Activated T-helper 2 cell treated with anti-CD3 and anti-CD28 coated beads, Interferon-gamma antibody, Interleukin-2, Interleukin-4, amounts not matched to agents 10 μg/mL and 5 μg/mL and 100 μg/mL, durations not matched to agents 14 hours and 24 hours and 36 hours (primary cell): ENCODE data around the gene WWC2. TPM values are rescaled to one million over a fixed set of nuclear protein-coding genes. Genes with fewer than 3 reads are reported as not detected.
A peak's percentile ranks its signal among the peaks of the same experiment; 100 is the strongest.

Experiments
- DNase-seq: peaks from one replicate; pipeline ENCODE4 v3.0.0; 2021; ENCODE audit warnings: low spot score
- H3K27ac Mint-ChIP-seq: one replicate; pipeline ENCODE4 v1.8.0; 2021; ENCODE audit warnings: mixed read lengths
- H3K27me3 Mint-ChIP-seq: one replicate; pipeline ENCODE4 v1.8.0; 2021; ENCODE audit warnings: low read depth, mixed read lengths
- H3K36me3 Mint-ChIP-seq: one replicate; pipeline ENCODE4 v1.8.0; 2021; ENCODE audit warnings: low read depth, mixed read lengths
- H3K4me1 Mint-ChIP-seq: one replicate; pipeline ENCODE4 v1.8.0; 2021; ENCODE audit warnings: low read depth, mixed read lengths
- H3K4me3 Mint-ChIP-seq: one replicate; pipeline ENCODE4 v1.8.0; 2021; ENCODE audit warnings: low read depth, mild to moderate bottlenecking, moderate library complexity, mixed read lengths
- H3K9me3 Mint-ChIP-seq: one replicate; pipeline ENCODE4 v1.8.0; 2021; ENCODE audit warnings: mixed read lengths
- intact Hi-C: fragments of 100-400 bp; cut with micrococcal nuclease; formaldehyde crosslinking; loops from one replicate; pipeline ENCODE4 v1.15.1; 2023
- total RNA-seq: library from RNA; stranded (reverse); gene quantifications from 2 replicates; pipeline ENCODE4 v1.2.3, GENCODE V29; 2022

The WWC2 gene
- total RNA-seq, 1 donor from 2014 or later = 0.50 TPM

DNA sequence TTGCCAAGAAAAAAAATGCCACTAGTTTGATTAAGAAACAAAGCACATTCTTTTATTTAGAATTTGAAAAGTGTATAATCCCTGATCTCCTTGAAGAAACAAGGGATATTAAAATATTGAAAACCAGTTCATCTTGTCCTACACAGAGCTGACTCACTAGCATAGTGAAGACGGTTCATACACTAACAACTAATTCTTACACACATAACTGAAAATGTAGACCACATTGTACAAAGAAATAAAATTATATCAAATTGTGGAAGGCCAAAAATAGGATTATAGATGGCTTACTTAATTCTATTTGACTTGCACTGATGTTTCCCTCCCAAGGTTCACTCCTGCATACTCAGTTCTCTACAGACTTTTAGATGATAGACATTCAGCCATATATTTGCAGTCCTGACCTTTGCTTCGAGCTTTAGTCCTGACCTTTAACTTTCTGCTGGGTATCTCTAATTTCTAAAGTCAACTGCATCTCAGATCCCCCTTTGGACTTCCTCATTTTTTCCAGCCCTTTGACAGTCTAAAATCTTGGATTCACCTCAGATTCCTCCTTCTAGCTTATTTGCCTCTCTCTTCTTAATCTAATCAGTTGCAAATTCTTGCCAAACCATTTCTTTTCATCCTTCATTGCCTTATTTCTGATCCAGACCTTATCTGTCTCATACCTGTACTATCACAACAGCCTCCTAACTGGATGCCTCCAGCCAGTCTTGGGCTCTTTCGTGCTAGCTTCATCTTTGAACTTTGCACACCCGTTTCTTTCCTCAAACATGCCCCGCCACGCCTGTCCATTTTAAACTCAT is 4.5 kb upstream of the WWC2 start:
- no peak for DNase-seq
- H3K36me3 Mint-ChIP-seq = no peaks in the 10 kb centered on the region
- no peak overlapping the region for H3K4me3 Mint-ChIP-seq
- H3K9me3 Mint-ChIP-seq = no peaks in the 10 kb centered on the region
- intact Hi-C loops = loop anchor here (10.0 kb wide), 1 partner anchor 950 kb away; no protein-coding TSS in a partner anchor
- H3K4me1 Mint-ChIP-seq = no peaks in the 10 kb centered on the region
- peaks cover 41% of the 10 kb centered on the region for H3K27me3 Mint-ChIP-seq
- H3K27ac Mint-ChIP-seq = no peak overlapping the region

DNA sequence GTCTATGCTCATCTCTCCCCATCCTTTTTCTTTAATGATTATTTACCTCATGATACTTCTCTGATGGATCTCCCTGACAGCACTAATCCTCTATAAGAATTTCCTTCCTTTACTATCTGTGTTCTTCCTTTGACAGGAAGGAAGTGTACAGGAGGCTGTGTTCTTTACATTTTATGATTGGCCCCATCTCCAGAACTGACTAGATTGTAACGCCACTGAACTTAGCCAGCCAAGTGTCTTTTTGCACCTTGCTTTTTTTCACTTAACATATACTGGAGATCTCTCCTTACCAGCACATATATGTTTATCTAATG is 3.9 kb upstream of the WWC2 start:
- Mint-ChIP-seq H3K27me3 (peaks cover 39% of the 10 kb centered on the region), H3K4me3 (no peak overlapping the region), H3K27ac (no peak overlapping the region), H3K9me3 (no peaks in the 10 kb centered on the region), H3K4me1 (no peaks in the 10 kb centered on the region), H3K36me3 (no peaks in the 10 kb centered on the region)
- intact Hi-C loops = loop anchor here (10.0 kb wide), 1 partner anchor 950 kb away; no protein-coding TSS in a partner anchor
- DNase-seq = no peak

DNA sequence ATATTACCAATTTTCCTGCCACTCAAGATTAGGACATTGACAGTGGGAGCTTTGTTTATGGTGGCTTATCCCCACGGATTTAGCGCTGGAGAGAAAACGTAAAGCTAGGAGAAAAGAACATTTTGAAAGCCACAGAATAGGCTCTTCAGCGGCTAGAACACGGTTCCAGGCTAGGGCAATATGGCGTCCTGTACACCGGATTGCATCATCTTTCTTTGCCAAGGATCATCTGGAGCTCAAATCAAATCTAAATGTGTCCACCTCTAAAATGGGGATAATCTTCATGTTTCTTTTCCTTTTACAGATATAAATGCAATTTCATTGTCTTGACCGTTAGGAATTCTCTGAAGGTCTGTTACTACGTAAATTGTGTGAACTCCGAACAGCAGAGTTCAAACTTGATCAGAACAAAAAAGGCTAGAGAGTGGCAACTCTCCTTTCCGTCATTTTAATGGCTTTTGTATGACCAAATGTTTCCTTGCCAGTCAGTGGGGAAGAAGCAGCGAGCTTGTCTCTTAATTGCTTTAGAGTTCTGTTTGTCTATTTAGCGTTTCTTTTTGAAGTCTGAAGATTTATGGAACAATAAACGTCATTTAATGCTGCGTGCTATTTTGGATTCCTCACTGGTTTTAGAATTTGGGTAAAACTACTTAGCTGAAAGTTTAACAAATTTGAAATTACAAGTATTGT is 2.6 kb upstream of the WWC2 start:
- Mint-ChIP-seq H3K9me3 (no peaks in the 10 kb centered on the region), H3K4me1 (no peaks in the 10 kb centered on the region), H3K36me3 (no peaks in the 10 kb centered on the region), H3K27me3 (peaks cover 46% of the 10 kb centered on the region), H3K27ac (no peak overlapping the region), H3K4me3 (no peak overlapping the region)
- intact Hi-C loops = loop anchor here (10.0 kb wide), 1 partner anchor 952 kb away; no protein-coding TSS in a partner anchor
- no peak for DNase-seq

DNA sequence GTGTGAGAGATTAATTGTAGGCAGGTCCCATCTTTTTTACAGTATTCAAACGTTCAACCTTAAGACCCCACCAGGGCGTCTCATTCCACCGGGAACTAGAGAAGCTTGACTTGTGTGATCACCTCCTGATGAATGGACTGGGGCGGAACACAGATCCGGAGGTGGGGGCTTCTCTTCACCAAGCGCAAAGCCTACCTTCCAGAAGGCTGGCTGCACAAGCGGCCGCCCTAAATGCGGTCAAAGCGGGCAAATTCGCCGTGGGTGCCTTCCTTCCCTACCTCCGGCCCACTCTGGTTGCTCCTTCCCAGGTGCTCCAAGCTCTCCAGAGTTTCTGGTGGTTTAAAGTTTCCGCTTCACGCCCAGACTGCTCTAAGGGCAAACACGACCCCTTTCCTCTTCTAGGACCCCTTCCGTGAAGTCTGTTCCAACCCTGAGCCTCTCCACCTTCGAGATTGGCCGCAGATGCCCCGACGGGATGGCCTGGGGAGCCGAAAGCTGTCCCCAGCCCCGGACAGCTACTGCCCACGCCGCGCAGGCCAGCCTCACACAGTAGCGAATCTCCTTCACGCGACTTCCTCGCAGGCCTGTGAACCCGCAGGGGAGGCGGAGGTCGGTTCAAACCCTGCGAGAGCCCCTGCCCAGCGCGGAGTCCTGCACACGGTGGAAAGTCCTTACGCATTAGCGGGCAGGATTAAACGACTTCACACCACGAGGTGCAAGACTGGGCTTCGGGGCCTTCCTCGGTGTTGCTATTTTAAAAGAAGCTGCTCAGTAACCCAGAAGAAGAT is 1.6 kb upstream of the WWC2 start:
- H3K4me3 Mint-ChIP-seq = peak overlapping the region; percentile 15
- no peak for DNase-seq
- H3K9me3 Mint-ChIP-seq = no peaks in the 10 kb centered on the region
- peaks cover 50% of the 10 kb centered on the region for H3K27me3 Mint-ChIP-seq
- no peaks in the 10 kb centered on the region for H3K36me3 Mint-ChIP-seq
- no peaks in the 10 kb centered on the region for H3K4me1 Mint-ChIP-seq
- H3K27ac Mint-ChIP-seq = no peak overlapping the region
- intact Hi-C loops = loop anchor here (10.0 kb wide), 1 partner anchor 953 kb away; no protein-coding TSS in a partner anchor

DNA sequence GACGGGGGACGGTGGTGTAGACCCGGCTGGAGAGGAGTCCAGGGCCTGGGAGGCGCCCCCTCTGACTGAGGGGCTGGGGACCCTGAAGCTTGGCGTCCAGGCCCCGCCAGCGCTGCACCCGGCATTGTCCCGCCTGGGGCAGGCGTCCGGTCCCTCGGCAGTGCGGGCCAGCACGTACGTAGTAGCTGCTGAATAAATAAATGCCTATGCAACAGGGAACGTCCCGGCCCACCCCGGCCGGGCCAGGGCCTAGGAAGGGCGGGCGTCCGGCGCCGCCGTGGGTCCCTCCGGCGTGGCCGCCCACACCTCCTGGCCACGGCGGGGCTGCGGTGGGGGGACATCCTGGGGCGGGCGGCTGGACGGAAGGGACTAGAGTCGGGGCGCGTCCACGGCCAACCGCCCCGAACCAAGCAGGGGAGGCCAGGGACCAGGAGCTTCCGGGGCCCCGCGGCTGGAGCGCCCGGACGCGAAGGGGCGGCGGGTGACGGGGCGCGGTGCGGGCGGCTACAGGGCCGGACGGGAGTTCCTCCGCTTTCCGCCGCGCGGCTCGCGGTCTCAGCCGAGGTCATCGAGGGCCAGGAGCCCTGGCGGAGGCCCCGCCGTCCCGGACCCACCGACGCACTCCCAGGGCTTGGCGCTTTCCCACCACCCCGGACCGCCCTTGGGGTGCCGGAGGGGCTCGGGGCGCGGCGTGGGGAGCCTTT is 886 bp upstream of the WWC2 start:
- H3K27ac Mint-ChIP-seq = no peak overlapping the region
- H3K36me3 Mint-ChIP-seq = no peaks in the 10 kb centered on the region
- H3K4me3 Mint-ChIP-seq = peak overlapping the region; percentile 21
- H3K27me3 Mint-ChIP-seq = peaks cover 57% of the 10 kb centered on the region
- intact Hi-C loops = loop anchor here (10.0 kb wide), 1 partner anchor 953 kb away; no protein-coding TSS in a partner anchor
- H3K4me1 Mint-ChIP-seq = no peaks in the 10 kb centered on the region
- peak; percentile 9 for DNase-seq
- H3K9me3 Mint-ChIP-seq = no peaks in the 10 kb centered on the region

DNA sequence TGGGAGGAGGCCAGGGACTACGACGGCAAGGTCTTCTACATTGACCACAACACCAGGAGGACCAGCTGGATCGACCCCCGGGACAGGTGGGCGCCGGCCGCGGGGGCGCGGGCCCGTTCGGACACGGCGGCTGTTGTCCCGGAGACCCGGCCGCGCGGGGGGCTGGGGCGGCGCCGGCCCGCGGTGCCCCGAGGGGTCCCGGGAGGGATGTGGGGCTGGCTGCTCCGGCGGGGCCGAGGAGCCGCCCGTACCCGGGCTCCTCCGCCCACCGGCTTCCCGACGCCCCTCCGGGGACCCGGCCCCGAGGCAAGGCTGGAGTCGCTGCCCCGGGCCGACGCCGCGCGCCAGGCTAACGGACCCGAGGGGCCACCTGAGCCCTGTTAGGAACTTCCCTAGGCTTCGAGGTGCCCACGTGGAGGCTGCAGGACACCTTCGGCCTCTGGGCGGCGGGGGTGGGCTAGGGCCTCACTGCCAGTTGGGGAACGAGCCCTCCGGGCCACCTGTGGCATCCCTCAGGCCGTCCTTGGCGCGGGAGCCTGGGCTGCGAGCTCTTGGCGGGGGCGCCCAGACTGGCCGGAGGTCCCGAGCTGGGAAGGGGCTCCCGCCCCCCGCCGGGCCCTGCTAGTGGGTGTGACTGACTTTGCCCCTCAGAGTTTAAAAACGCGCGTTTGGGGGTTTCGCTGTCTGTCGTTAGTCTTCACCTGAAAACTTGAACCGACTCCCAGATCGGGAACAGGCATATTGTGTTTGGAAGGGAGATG is 660 bp downstream of the WWC2 start:
- Mint-ChIP-seq H3K27ac (no peak overlapping the region), H3K27me3 (peaks cover 57% of the 10 kb centered on the region), H3K4me3 (no peak overlapping the region), H3K9me3 (no peaks in the 10 kb centered on the region), H3K36me3 (no peaks in the 10 kb centered on the region), H3K4me1 (no peaks in the 10 kb centered on the region)
- intact Hi-C loops = loop anchor here (5.0 to 10.0 kb wide), 2 partner anchors 808 to 955 kb away; partner anchors contain the start of gene STOX2
- DNase-seq = no peak

DNA sequence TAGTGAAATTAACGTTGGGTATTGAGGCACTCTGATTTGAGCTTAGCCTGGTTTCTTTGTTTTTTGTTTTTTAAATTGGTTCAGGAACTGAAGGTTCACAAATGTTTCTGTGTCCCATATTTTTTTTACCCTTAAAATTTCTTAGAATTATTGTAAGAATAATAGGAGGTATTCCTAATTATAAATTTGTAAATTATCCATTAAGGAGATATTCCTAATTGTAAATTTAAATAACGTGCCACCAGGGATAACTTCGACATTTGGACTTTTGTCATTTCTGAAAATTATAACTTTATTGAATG is 1.2 kb downstream of the WWC2 start:
- intact Hi-C loops = loop anchor here (5.0 kb wide), 1 partner anchor 807 kb away; the partner anchor contains the start of gene STOX2
- Mint-ChIP-seq H3K4me3 (no peak overlapping the region), H3K4me1 (no peaks in the 10 kb centered on the region), H3K27ac (no peak overlapping the region), H3K27me3 (peaks cover 52% of the 10 kb centered on the region), H3K9me3 (no peaks in the 10 kb centered on the region), H3K36me3 (no peaks in the 10 kb centered on the region)
- DNase-seq = no peak

DNA sequence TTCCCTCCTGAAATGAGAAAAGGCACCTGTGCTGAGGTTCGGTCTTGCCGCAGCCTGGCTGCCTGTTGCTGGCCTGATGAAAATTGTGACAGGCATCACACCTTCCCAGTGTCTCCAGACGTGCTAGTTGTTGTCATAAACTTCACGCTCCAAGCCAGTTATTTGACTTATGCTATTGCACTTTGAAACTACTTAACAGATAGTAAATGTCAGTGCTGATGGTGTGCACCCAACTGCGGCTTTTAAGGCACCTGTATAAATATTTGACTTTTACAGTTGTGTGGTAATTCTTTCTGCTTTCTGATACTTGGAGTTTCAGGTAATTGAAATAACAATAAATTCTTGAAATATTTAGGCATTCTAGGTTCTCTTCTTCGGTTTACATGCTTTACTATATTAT is 1.8 kb downstream of the WWC2 start:
- Mint-ChIP-seq H3K4me3 (no peak overlapping the region), H3K27me3 (peaks cover 49% of the 10 kb centered on the region)
- intact Hi-C loops = loop anchor here (5.0 kb wide), 1 partner anchor 806 kb away; the partner anchor contains the start of gene STOX2

DNA sequence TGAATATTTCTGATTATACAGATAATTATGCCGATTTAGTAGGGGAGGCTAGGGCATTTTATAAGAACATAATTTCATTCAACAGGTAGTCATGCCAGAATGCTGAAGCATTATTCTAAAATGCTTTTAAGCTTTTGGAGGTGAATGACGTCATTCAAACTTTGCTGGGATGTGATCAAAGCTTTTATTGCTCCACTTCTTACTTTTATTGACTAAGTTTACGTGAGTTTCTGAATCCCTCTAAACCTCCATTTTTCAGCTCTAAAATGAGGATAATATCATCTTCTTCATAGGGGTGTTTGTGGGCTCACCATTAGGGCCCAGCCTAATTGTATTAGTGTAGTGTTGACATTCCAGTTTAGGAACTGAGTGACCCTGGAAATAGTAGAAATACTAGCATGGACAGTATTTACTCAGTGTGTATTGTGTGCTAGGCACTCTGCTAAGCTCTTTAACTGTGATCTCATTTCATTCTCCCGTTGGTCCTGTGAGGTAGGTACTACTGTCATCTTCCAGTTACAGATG is 3.0 kb downstream of the WWC2 start:
- intact Hi-C loops = loop anchor here (5.0 kb wide), 1 partner anchor 805 kb away; the partner anchor contains the start of gene STOX2
- Mint-ChIP-seq H3K4me1 (no peaks in the 10 kb centered on the region), H3K27ac (no peak overlapping the region), H3K36me3 (no peaks in the 10 kb centered on the region), H3K9me3 (no peaks in the 10 kb centered on the region), H3K27me3 (peaks cover 45% of the 10 kb centered on the region), H3K4me3 (no peak overlapping the region)
- no peak for DNase-seq

More for the DNA sequence above, 1.8 kb downstream of the WWC2 start:
- Mint-ChIP-seq H3K36me3 (no peaks in the 10 kb centered on the region), H3K4me1 (no peaks in the 10 kb centered on the region), H3K27ac (no peak overlapping the region), H3K9me3 (no peaks in the 10 kb centered on the region)
- no peak for DNase-seq

DNA sequence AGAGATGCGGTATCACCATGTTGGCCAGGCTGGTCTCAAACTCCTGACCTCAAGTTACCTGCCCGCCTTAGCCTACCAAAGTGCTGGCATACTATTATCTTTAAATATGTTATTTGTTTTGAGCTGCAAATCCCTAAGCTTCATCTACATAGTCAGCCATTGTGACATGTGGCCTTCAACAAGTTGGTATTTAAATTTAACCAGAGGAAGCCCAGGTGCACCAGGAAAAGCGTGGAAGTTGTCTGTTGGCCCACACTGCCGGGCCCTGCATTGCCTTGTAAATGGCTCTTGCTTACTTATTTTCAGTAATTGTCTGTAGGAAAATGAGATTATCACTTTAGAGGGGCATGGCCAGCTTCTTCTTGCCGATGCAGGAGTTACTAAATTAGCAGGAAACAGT is 6.0 kb downstream of the WWC2 start:
- peaks cover 38% of the 10 kb centered on the region for H3K27me3 Mint-ChIP-seq
- no peak for DNase-seq
- no peaks in the 10 kb centered on the region for H3K4me1 Mint-ChIP-seq
- H3K9me3 Mint-ChIP-seq = no peaks in the 10 kb centered on the region
- intact Hi-C loops = no loop called here
- H3K36me3 Mint-ChIP-seq = no peaks in the 10 kb centered on the region
- no peak overlapping the region for H3K4me3 Mint-ChIP-seq
- no peak overlapping the region for H3K27ac Mint-ChIP-seq

DNA sequence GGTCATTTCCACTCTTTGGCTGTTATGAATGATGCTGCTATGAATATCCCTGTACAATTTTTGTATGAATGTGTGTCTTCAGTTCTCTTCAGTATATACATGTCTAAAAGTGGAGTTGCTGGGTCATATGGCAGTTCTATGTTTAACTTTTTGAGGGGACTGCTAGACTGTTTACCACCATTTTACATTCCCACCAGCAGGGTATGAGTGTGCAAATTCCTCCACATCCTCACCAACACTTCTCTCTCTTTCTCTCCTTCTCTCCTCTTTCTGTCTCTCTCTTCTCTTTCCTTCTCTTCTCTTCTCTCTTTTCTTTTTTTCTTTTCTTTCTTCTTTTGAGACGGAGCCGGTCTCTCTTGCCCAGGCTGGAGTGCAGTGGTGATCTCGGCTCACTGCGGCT is 7.8 kb downstream of the WWC2 start:
- Mint-ChIP-seq H3K4me1 (no peaks in the 10 kb centered on the region), H3K27me3 (peaks cover 25% of the 10 kb centered on the region), H3K9me3 (no peaks in the 10 kb centered on the region), H3K27ac (no peak overlapping the region), H3K4me3 (no peak overlapping the region), H3K36me3 (no peaks in the 10 kb centered on the region)
- no peak for DNase-seq
- intact Hi-C loops = no loop called here
